GM12878 (cell line): ENCODE measurements around the gene ZNF512. TPM values are rescaled to one million over a fixed set of nuclear protein-coding genes. Genes with fewer than 3 reads are reported as not detected.

Source experiments
- ATAC-seq: fragments of 200-7000 bp; cut with Tn5 transposase; 3 replicates; pipeline ENCODE4 v1.9.1; 2020; ENCODE audit warnings: mild to moderate bottlenecking, moderate library complexity
- BruUV-seq: library from RNA; stranded (reverse); fragments of 400-500 nt; replicated peaks from 2 replicates; lab custom pipeline; 2021; lab: Mats Ljungman, UMichigan
- CTCF ChIA-PET: fragments of 300-600 bp; sonication (Branson Sonifier 250); formaldehyde crosslinking; extraction: SDS; loops from one replicate; lab custom pipeline; 2021; ENCODE audit warnings: inconsistent platforms; lab: Yijun Ruan, JAX
- POLR2A ChIA-PET: fragments of 350-600 bp; formaldehyde crosslinking; extraction: SDS; loops from one replicate; lab custom pipeline; 2021; ENCODE audit warnings: inconsistent platforms; lab: Charles Lee
- RAD21 ChIA-PET: fragments of 300-600 bp; sonication (Branson Sonifier 250); formaldehyde crosslinking; loops from one replicate; lab custom pipeline; 2023; ENCODE audit warnings: antibody characterized with exemption; ENCODE audit not compliant: unreplicated experiment; lab: Charles Lee
- SMC1A ChIA-PET: fragments of 300-600 bp; sonication (Branson Sonifier 250); formaldehyde crosslinking; loops from one replicate; lab custom pipeline; 2023; ENCODE audit not compliant: unreplicated experiment, uncharacterized antibody; lab: Charles Lee
- DNase-seq: peaks from one replicate; pipeline ENCODE4 v3.0.0-alpha.2; 2011; ENCODE audit warnings: low read depth, low spot score
- FAIRE-seq: peaks from 3 replicates; lab custom pipeline; 2011; peaks lifted over from hg19 to GRCh38; lab: Jason Lieb, UNC
- H2AFZ ChIP-seq: 2 replicates; pipeline ENCODE4 v1.6.0; 2011; ENCODE audit warnings: low read depth, low read length, control low read depth; ENCODE audit not compliant: control insufficient read depth
- H3K27ac ChIP-seq: 2 replicates; pipeline ENCODE4 v1.5.1; 2011; ENCODE audit warnings: control low read depth; ENCODE audit not compliant: control insufficient read depth, insufficient read depth
- H3K27me3 ChIP-seq, 2 experiments: replicated peaks in 1 of 2; 2 replicates each; pipeline versions ENCODE4 v1.6.0 to v1.6.1; 2011; ENCODE audit warnings: low read length in 1 of 2; ENCODE audit not compliant: control insufficient read depth in 2 of 2, insufficient read depth in 2 of 2
- H3K36me3 ChIP-seq, 2 experiments: 2 replicates each; pipeline ENCODE4 v1.5.1; 2011; ENCODE audit warnings: low read length in 1 of 2; ENCODE audit not compliant: control insufficient read depth in 2 of 2, insufficient read depth in 2 of 2
- H3K4me1 ChIP-seq: 2 replicates; pipeline ENCODE4 v1.6.1; 2011; ENCODE audit warnings: mild to moderate bottlenecking, low read length, moderate library complexity, mixed read lengths; ENCODE audit not compliant: control insufficient read depth, insufficient read depth
- H3K4me2 ChIP-seq: 2 replicates; pipeline ENCODE4 v1.6.0; 2011; ENCODE audit warnings: control low read depth; ENCODE audit not compliant: control insufficient read depth, insufficient read depth
- H3K4me3 ChIP-seq: fragments of 200-600 bp; sonication (generic); 2 replicates; pipeline ENCODE4 v1.5.1; 2016
- H3K79me2 ChIP-seq: 2 replicates; pipeline ENCODE4 v1.6.0; 2011; ENCODE audit warnings: low read length; ENCODE audit not compliant: control insufficient read depth, insufficient read depth
- H3K9ac ChIP-seq: 2 replicates; pipeline ENCODE4 v1.8.0; 2011; ENCODE audit warnings: low read length, control low read depth, mixed read lengths; ENCODE audit not compliant: control insufficient read depth, insufficient read depth
- H3K9me3 ChIP-seq: replicated peaks from 3 replicates; pipeline ENCODE4 v1.5.1; 2011; ENCODE audit warnings: mild to moderate bottlenecking, low read length; ENCODE audit not compliant: control insufficient read depth, insufficient read depth
- H4K20me1 ChIP-seq: 2 replicates; pipeline ENCODE4 v1.6.0; 2011; ENCODE audit not compliant: control insufficient read depth, insufficient read depth
- CEBPB ChIP-seq, 2 experiments: fragments of 150-350 bp in 1 of 2; IDR thresholded peaks; 2 replicates each; pipeline ENCODE4 v1.6.1; 2012 to 2014; ENCODE audit warnings: low read depth in 2 of 2, low read length in 2 of 2, borderline replicate concordance in 1 of 2, inconsistent platforms in 1 of 2
- ZBED1 ChIP-seq: IDR thresholded peaks from 2 replicates; pipeline ENCODE4 v1.6.1; 2016; ENCODE audit warnings: borderline replicate concordance
- WGBS: methylation state at CpG from one replicate; pipeline ENCODE4 v1.1.6; 2016; ENCODE audit warnings: low lambda C conversion rate; ENCODE audit not compliant: insufficient replicate concordance, insufficient coverage; ENCODE audit errors: missing lambda C conversion rate; 5-methylcytosine and 5-hydroxymethylcytosine counted together
- in situ Hi-C: fragments of 300-500 bp; cut with MboI; formaldehyde crosslinking; loops from 9 replicates; pipeline ENCODE4 v1.14.3; 2018; ENCODE audit warnings: mixed read lengths
- intact Hi-C: fragments of 100-400 bp; cut with micrococcal nuclease; formaldehyde crosslinking; loops from one replicate; pipeline ENCODE4 v1.14.2; 2022; ENCODE audit not compliant: unreplicated experiment
- polyA plus RNA-seq, 11 experiments: library from polyadenylated mRNA; depleted of rRNA in 4 of 11; unstranded in 6 of 11; stranded (reverse) in 5 of 11; fragments of >200 nt; fragmentation: Nextera tagmentation in 4 of 11; fragmentation: Illumina TruSeq in 1 of 11; extraction: Ambion mirVana in 4 of 11; extraction: Trizol in 1 of 11; gene quantifications; 1 replicate in 1 of 11; 2 replicates in 10 of 11; pipeline versions ENCODE4 v1.2.1 to v1.2.3, GENCODE V29; 2011 to 2016; ENCODE audit warnings: inconsistent platforms in 2 of 11, missing spikeins in 2 of 11, low read depth in 1 of 11
- total RNA-seq, 4 experiments: library from RNA; depleted of rRNA in 3 of 4; stranded (reverse); fragments of >200 nt in 3 of 4; fragmentation: Illumina TruSeq in 1 of 4; extraction: Trizol in 1 of 4; gene quantifications; 2 replicates each; pipeline versions ENCODE4 v1.2.1 to v1.2.3, GENCODE V29; 2013 to 2021
- TF ChIP-seq, protein P1 (sequence below): fragments of 450-650 bp; IDR thresholded peaks from 2 replicates; pipeline ENCODE4 v1.6.1; 2017; ENCODE audit warnings: antibody characterized with exemption, mild to moderate bottlenecking, moderate library complexity
- TF ChIP-seq, protein P2 (sequence below): fragments of 150-350 bp; IDR thresholded peaks from 2 replicates; pipeline ENCODE4 v1.6.1; 2014; ENCODE audit warnings: mild to moderate bottlenecking, low read depth, low read length

ZNF512 gene
- total and polyA plus RNA-seq, 10 of the 15 experiments (the other 5 are each of a cell fraction or from before 2014, with no cell fraction given) = 14.1 to 61.9 (median 31.2) TPM

DNA sequence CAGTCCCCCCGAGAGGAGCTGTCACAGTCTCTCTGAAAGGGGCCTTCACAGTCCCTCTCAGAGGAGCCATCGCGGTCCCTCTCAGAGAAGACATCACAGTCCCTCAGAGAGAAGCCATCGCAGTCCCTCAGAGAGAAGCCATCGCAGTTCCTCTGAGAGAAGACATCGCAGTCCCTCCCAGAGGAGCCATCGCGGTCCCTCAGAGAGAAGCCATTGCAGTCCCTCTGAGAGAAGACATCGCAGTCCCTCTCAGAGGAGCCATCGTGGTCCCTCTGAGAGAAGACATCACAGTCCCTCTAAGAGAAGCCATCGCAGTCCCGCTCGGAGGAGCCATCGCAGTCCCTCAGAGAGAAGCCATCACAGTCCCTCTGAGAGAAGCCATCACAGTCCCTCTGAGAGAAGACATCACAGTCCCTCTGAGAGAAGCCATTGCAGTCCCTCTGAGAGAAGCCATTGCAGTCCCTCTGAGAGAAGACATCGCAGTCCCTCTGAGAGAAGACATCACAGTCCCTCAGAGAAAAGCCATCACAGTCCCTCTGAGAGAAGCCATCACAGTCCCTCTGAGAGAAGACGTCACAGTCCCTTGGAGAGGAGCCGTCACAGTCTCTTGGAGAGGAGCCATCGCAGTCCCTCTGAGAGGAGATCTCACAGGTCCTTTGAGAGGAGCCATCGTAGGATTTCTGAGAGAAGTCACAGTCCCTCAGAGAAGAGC, 1.3 kb upstream of the ZNF512 start:
- intact Hi-C loops = loop anchor here (5.0 to 10.0 kb wide), 2 partner anchors 46 to 177 kb away; partner anchors contain the start of genes CCDC121, GPN1 and PPM1G
- no peaks in the 10 kb centered on the region for H3K27me3 ChIP-seq
- TF ChIP-seq CEBPB (IDR thresholded peaks at IDR 0.05; ENCODE audit: borderline replicate concordance in 1 of 2, low read depth in 2 of 2, low read length in 2 of 2) = no peak
- TF ChIP-seq, protein P1, sequence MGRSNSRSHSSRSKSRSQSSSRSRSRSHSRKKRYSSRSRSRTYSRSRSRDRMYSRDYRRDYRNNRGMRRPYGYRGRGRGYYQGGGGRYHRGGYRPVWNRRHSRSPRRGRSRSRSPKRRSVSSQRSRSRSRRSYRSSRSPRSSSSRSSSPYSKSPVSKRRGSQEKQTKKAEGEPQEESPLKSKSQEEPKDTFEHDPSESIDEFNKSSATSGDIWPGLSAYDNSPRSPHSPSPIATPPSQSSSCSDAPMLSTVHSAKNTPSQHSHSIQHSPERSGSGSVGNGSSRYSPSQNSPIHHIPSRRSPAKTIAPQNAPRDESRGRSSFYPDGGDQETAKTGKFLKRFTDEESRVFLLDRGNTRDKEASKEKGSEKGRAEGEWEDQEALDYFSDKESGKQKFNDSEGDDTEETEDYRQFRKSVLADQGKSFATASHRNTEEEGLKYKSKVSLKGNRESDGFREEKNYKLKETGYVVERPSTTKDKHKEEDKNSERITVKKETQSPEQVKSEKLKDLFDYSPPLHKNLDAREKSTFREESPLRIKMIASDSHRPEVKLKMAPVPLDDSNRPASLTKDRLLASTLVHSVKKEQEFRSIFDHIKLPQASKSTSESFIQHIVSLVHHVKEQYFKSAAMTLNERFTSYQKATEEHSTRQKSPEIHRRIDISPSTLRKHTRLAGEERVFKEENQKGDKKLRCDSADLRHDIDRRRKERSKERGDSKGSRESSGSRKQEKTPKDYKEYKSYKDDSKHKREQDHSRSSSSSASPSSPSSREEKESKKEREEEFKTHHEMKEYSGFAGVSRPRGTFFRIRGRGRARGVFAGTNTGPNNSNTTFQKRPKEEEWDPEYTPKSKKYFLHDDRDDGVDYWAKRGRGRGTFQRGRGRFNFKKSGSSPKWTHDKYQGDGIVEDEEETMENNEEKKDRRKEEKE = no peak
- TF ChIP-seq ZBED1 = no peak
- TF ChIP-seq, protein P2, sequence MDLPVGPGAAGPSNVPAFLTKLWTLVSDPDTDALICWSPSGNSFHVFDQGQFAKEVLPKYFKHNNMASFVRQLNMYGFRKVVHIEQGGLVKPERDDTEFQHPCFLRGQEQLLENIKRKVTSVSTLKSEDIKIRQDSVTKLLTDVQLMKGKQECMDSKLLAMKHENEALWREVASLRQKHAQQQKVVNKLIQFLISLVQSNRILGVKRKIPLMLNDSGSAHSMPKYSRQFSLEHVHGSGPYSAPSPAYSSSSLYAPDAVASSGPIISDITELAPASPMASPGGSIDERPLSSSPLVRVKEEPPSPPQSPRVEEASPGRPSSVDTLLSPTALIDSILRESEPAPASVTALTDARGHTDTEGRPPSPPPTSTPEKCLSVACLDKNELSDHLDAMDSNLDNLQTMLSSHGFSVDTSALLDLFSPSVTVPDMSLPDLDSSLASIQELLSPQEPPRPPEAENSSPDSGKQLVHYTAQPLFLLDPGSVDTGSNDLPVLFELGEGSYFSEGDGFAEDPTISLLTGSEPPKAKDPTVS = no peak
- TF ChIP-seq, all 136 proteins: peak for 0
- peaks cover 37% of the 10 kb centered on the region for H3K79me2 ChIP-seq
- POLR2A ChIA-PET = no interaction called here
- peaks cover 2% of the 10 kb centered on the region; the same call in 2 of the 3 replicates for H3K9me3 ChIP-seq
- DNase-seq = no peak
- BruUV-seq = no TSS peak
- CTCF ChIA-PET = no interaction called here
- no peak for FAIRE-seq
- RAD21 ChIA-PET = no interaction called here
- H3K4me1 ChIP-seq = 0 out of 2 replicates have a peak, but pooled peaks cover 3% of the 10 kb centered on the region
- SMC1A ChIA-PET = interaction anchor here (1.3 kb wide), 1 partner anchor 9 kb away, joined by 3 read pairs; no protein-coding TSS in a partner anchor
- no peak overlapping the region for H3K4me2 ChIP-seq
- no peaks in the 10 kb centered on the region for H3K36me3 ChIP-seq
- in situ Hi-C loops = no loop called here
- no peak overlapping the region for H3K9ac ChIP-seq
- 92% methylated on average over 19 of the region's 19 CpGs for WGBS
- no peaks in the 10 kb centered on the region for H4K20me1 ChIP-seq
- no peak overlapping the region for H2AFZ ChIP-seq
- no peak for ATAC-seq
- H3K27ac ChIP-seq = no peak overlapping the region
- H3K4me3 ChIP-seq = no peak overlapping the region
